Activated CD4-positive, CD25-positive, alpha-beta regulatory T cell treated with anti-CD3 and anti-CD28 coated beads, Interleukin-2, amount 50 U/mL, for 16 hours (primary cell): ENCODE results near the gene URAD.
"Not testable (repeated sequence)": the region's sequence is repeated elsewhere in the genome, so short reads cannot be mapped to it uniquely, and the experiment has no call there.

Source experiments
- DNase-seq: peaks from one replicate; pipeline ENCODE4 v3.0.0-alpha.2; 2020; ENCODE audit warnings: low read depth, low spot score

Gene URAD

GRCh38 chr13:27970382-27971235, 17.9 kb downstream of the URAD start:
- no peak for DNase-seq

GRCh38 chr13:27969866-27970229, 18.6 kb downstream of the URAD start:
- DNase-seq: no peak

- DNase-seq: no peak
These were observed 19.2 kb downstream of the URAD start, which contains the start of gene CDX2 for GRCh38 chr13:27969082-27969865. TSS of gene CDX2 (minus strand) at chr13:27969315. CDS start at chr13:27969006, 309 bp downstream.

- DNase-seq: no peak
These were observed 20.0 kb downstream of the URAD start for GRCh38 chr13:27968316-27969081.

- no peak for DNase-seq
These were observed 20.7 kb downstream of the URAD start for GRCh38 chr13:27967736-27968315.

GRCh38 chr13:27967203-27967735, 21.2 kb downstream of the URAD start:
- no peak for DNase-seq

GRCh38 chr13:27966641-27967202, 21.8 kb downstream of the URAD start:
- no peak for DNase-seq

- no peak for DNase-seq
These were observed 22.5 kb downstream of the URAD start for GRCh38 chr13:27965740-27966640.

GRCh38 chr13:27965343-27965739, 23.2 kb downstream of the URAD start:
- no peak for DNase-seq

GRCh38 chr13:27964741-27965323, 23.7 kb downstream of the URAD start:
- DNase-seq: no peak

- not testable (repeated sequence) for DNase-seq
These were observed 24.3 kb downstream of the URAD start for GRCh38 chr13:27964206-27964605.

GRCh38 chr13:27963491-27963890, 25.0 kb downstream of the URAD start:
- no peak for DNase-seq

- no peak for DNase-seq
These were observed 25.5 kb downstream of the URAD start for GRCh38 chr13:27962982-27963381.

- DNase-seq: no peak
These were observed 26.2 kb downstream of the URAD start for GRCh38 chr13:27962128-27962841.

GRCh38 chr13:27961227-27962085, 27.0 kb downstream of the URAD start:
- no peak for DNase-seq

- DNase-seq: no peak
These were observed 27.9 kb downstream of the URAD start for GRCh38 chr13:27960362-27961226.

GRCh38 chr13:27959976-27960361, 28.5 kb downstream of the URAD start:
- DNase-seq: no peak
